ENCODE data around the gene ZNF879.

The ZNF879 gene

DNA sequence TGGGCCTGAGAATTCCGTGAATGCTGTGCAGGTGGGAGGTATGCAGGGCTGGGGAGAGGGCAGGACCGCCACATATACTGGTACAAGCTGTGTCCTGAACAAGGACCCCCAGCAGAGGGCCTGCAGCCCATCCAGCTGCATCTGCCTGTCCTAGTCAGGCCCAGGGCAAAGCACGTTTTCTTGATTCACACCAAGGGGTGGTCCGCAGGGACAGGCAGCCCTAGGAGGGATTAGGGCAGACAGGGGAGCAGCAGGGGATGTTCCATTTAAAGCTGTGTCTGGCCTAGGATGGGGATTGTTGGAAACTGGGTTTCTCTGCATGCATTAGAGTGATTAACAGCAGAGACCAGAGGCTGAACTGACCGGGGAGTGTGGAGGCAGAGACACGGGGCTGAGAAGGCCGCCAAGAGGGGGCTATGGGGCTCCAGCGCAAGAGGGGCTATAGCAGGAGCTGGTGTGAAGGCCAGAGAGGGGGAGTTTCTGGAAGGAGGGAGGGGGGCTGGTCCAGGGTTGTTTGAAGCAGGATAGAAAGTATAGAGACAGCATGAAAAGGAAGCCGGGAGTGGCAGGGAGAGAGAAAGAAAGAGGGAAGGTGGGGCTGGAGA, 31.2 kb upstream of the ZNF879 start:
- H3K36me3 ChIP-seq (replicated peaks): no peaks in the 10 kb centered on the region
- DNase-seq: no peak
- TF ChIP-seq, protein P1, sequence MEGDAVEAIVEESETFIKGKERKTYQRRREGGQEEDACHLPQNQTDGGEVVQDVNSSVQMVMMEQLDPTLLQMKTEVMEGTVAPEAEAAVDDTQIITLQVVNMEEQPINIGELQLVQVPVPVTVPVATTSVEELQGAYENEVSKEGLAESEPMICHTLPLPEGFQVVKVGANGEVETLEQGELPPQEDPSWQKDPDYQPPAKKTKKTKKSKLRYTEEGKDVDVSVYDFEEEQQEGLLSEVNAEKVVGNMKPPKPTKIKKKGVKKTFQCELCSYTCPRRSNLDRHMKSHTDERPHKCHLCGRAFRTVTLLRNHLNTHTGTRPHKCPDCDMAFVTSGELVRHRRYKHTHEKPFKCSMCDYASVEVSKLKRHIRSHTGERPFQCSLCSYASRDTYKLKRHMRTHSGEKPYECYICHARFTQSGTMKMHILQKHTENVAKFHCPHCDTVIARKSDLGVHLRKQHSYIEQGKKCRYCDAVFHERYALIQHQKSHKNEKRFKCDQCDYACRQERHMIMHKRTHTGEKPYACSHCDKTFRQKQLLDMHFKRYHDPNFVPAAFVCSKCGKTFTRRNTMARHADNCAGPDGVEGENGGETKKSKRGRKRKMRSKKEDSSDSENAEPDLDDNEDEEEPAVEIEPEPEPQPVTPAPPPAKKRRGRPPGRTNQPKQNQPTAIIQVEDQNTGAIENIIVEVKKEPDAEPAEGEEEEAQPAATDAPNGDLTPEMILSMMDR (IDR thresholded peaks at IDR 0.05; ENCODE audit: low read depth, low read length, missing control alignments): no peak
- H3K27ac ChIP-seq: no peak overlapping the region
- peaks cover 17% of the 10 kb centered on the region for H3K27me3 ChIP-seq (replicated peaks)
- in situ Hi-C loops (cut with HindIII; ENCODE audit: low pct_ligation_motif_present, low sequenced_read_pairs): no loop called here
- H3K4me3 ChIP-seq (ENCODE audit: low read depth, low read length): no peak overlapping the region

DNA sequence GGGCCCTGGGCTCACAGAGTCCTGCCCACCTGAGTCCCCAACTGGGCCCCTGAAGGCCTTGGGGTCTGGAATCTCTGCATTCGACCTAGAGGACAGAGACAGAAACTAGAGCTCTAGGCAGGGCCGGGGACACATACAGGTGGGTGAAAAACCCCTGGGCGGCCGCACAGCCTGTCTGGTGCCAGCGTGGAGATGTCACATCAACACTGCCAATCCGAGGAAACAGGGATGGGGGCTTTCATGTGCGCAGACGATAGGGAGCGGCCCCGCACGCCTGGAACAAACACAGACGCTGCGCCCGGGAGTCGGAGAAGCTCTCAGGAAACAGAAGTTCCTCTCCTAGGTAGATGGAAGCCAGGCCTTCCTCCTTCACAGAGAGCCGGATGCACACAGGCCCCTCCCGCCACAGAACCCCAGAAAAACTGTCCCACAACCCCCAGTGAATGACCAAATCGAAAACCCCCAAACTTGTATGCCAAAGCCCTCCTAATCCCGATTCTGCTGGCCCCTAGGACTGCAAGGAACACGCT, 30.3 kb upstream of the ZNF879 start:
- in situ Hi-C loops (cut with HindIII; ENCODE audit: low pct_ligation_motif_present, low sequenced_read_pairs): no loop called here
- DNase-seq: no peak
- H3K36me3 ChIP-seq (replicated peaks): no peaks in the 10 kb centered on the region
- TF ChIP-seq, protein P1 (IDR thresholded peaks at IDR 0.05; ENCODE audit: low read depth, low read length, missing control alignments): no peak
- no peak overlapping the region for H3K4me3 ChIP-seq (ENCODE audit: low read depth, low read length)
- no peak overlapping the region for H3K27ac ChIP-seq
- H3K27me3 ChIP-seq (replicated peaks): peaks cover 17% of the 10 kb centered on the region

DNA sequence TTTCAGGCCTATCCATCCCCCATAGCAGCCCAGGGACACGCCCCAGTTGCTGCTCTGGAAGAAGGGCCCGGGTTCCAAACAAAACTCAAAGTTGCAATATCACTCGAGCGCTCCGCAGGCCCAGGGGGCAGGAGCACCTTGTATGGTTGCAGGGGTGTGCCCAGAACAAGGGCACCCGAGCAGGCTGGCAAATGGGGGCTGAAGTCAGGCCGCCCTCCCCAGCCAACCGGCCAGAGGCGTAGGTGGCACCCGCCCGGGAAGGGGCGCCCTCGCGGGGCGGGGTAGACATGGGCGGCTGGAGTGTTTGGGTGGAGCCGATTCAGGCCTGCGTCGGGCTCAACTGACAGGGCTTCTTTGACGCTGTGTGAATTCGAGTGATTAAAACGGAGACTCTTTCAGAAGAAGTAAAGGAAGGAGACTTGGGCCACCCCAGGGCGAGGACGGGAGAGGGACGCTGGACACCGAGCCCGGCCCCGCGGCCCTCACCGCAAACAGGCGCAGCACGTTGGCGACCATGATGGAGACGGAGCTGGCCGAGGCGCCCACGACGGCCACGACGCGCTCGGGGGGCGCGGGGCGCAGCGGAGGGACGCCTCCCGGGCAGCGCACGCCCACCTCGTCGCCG, 29.5 kb upstream of the ZNF879 start:
- TF ChIP-seq, protein P1 (IDR thresholded peaks at IDR 0.05; ENCODE audit: low read depth, low read length, missing control alignments): no peak
- no peak for DNase-seq
- Histone ChIP-seq H3K4me3 (ENCODE audit: low read depth, low read length) (no peak overlapping the region), H3K36me3 (replicated peaks) (no peaks in the 10 kb centered on the region), H3K27ac (no peak overlapping the region), H3K27me3 (replicated peaks) (peaks cover 17% of the 10 kb centered on the region)
- in situ Hi-C loops (cut with HindIII; ENCODE audit: low pct_ligation_motif_present, low sequenced_read_pairs): no loop called here

DNA sequence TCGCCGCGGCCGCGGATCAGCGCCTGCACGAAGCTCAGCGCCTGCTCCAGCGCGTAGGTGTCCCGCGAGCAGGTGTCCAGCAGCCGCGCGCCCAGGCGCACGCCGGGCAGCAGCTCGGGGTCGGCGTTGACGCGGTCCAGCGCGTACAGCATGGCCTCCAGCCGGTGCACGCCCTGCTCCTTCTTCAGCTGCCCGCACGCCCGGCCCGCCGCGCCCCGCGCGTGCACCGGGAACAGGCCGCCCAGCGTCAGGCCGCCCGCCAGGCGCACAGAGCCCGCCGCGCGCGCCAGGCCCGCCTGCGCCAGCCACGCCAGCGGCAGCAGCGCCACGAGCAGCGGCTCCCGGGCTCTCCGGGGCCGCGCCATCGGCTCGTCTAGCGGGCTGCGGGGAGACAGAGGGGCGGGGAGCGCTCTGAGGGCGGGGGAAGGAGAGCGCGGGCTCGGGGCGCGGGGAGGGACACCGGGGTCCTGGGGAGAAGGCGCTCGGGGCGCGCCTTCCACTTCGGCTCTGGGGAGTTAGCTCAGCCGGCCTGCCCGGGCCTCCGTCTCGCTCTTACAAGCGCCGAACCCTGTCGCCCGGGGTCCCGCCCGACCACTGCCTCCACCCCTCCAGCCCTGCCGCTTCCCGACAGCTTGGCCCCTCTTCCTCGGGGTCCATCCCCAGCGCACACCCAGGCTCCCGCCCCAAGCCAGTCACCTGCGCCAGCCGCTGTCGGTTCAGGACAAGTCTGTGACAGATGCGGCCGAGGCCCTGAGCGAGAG, 28.8 kb upstream of the ZNF879 start, which contains the start of gene GRM6:
Gene GRM6, minus strand, starts transcription at position 741 of the 761 bp plus-strand sequence. Its CDS starts 376 bp downstream, at position 365.
- no peaks in the 10 kb centered on the region for H3K36me3 ChIP-seq (replicated peaks)
- no peak for DNase-seq
- H3K4me3 ChIP-seq (ENCODE audit: low read depth, low read length): no peak within 1 kb of the TSS
- in situ Hi-C loops (cut with HindIII; ENCODE audit: low pct_ligation_motif_present, low sequenced_read_pairs): no loop called here
- peaks cover 17% of the 10 kb centered on the region for H3K27me3 ChIP-seq (replicated peaks)
- H3K27ac ChIP-seq: no peak within 1 kb of the TSS
- TF ChIP-seq, protein P1 (IDR thresholded peaks at IDR 0.05; ENCODE audit: low read depth, low read length, missing control alignments): no peak

DNA sequence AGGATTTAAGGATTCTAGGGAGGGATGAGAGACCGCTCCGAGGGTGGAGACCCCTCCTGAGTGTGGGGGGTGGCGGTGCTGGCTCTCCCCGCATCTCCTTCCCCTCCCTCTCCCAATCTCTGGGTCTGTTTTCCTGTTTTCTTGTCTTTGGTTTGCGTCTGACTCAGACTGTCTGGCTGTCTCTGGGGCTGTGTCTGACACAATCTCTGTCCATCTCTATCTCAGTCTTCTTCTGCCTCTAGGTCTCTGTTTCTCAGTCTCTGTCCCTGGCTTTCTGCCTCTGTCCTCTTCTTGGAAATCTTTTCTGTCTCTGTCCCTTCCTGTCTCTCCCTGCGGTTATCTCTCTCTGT, 28.3 kb upstream of the ZNF879 start:
- peak; percentile 7 for DNase-seq
- Histone ChIP-seq H3K27ac (no peak overlapping the region), H3K36me3 (replicated peaks) (no peaks in the 10 kb centered on the region), H3K27me3 (replicated peaks) (peaks cover 17% of the 10 kb centered on the region), H3K4me3 (ENCODE audit: low read depth, low read length) (no peak overlapping the region)
- in situ Hi-C loops (cut with HindIII; ENCODE audit: low pct_ligation_motif_present, low sequenced_read_pairs): no loop called here
- TF ChIP-seq, protein P1 (IDR thresholded peaks at IDR 0.05; ENCODE audit: low read depth, low read length, missing control alignments): no peak
